Peyer's patch (tissue), 4 donors: Measurements from ENCODE around the gene C7. TPM values are rescaled to one million over a fixed set of nuclear protein-coding genes. Genes with fewer than 3 reads are reported as not detected.
"Not testable (repeated sequence)": the region's sequence is repeated elsewhere in the genome, so short reads cannot be mapped to it uniquely, and the experiment has no call there.

Experiments used
- DNase-seq, 3 donors: peaks; one replicate each; pipeline ENCODE4 v3.0.0-alpha.2; 2017 to 2019
- H3K27ac ChIP-seq, 4 donors: fragments of 200-600 bp; sonication (generic); one replicate each; pipeline ENCODE4 v1.5.1; 2016 to 2019
- H3K27me3 ChIP-seq, 2 donors: fragments of 200-600 bp; sonication (generic); one replicate each; pipeline ENCODE4 v1.5.1; 2019
- H3K36me3 ChIP-seq, 3 donors: fragments of 200-600 bp; sonication (generic); one replicate each; pipeline ENCODE4 v1.5.1; 2016 to 2019
- H3K4me1 ChIP-seq, 4 donors: fragments of 200-600 bp; sonication (generic); one replicate each; pipeline ENCODE4 v1.5.1; 2016 to 2019
- H3K4me3 ChIP-seq, 4 donors: fragments of 200-600 bp; sonication (generic); 1 replicate in 3 of 4; 2 replicates in 1 of 4; pipeline ENCODE4 v1.5.1; 2016 to 2019; ENCODE audit warnings: mild to moderate bottlenecking in 1 of 4
- H3K9me3 ChIP-seq, 4 donors: fragments of 200-600 bp; sonication (generic); one replicate each; pipeline ENCODE4 v1.5.1; 2016 to 2019; ENCODE audit warnings: mild to moderate bottlenecking in 1 of 4
- CTCF ChIP-seq, 6 experiments: fragments of 450-650 bp in 4 of 6; fragments of 200-600 bp in 2 of 6; sonication (generic) in 1 of 6; IDR thresholded peaks; one replicate each; pipeline ENCODE4 v1.5.1; 2017 to 2019; ENCODE audit warnings: antibody characterized with exemption in 6 of 6, mild to moderate bottlenecking in 3 of 6, moderate library complexity in 1 of 6
- POLR2A ChIP-seq, 2 donors: fragments of 450-650 bp; IDR thresholded peaks; one replicate each; pipeline ENCODE4 v1.5.1; 2017; ENCODE audit warnings: antibody characterized with exemption in 2 of 2, mild to moderate bottlenecking in 2 of 2, moderate library complexity in 2 of 2
- small RNA-seq, 2 donors: library from RNA; depleted of rRNA; stranded (forward); fragments of <200 nt; gene quantifications; one replicate each; pipeline ENCODE3, GENCODE V24; 2016
- total RNA-seq, 4 donors: library from RNA; depleted of rRNA; stranded (reverse); fragments of >200 nt; gene quantifications; one replicate each; pipeline ENCODE4 v1.1.0, GENCODE V29; 2016

Gene C7
- total RNA-seq, 4 donors from 2014 or later: 42.2 to 287 (median 56.4) TPM

- DNase-seq: no peak
- H3K27ac ChIP-seq: no peak overlapping the region
- no peaks in the 10 kb centered on the region for H3K36me3 ChIP-seq
- H3K27me3 ChIP-seq: no peaks in the 10 kb centered on the region
- no peak for TF ChIP-seq CTCF (IDR thresholded peaks at IDR 0.05)
- no peak for TF ChIP-seq POLR2A (IDR thresholded peaks at IDR 0.05)
- no peaks in the 10 kb centered on the region for H3K4me1 ChIP-seq
- no peaks in the 10 kb centered on the region for H3K9me3 ChIP-seq
- H3K4me3 ChIP-seq: no peak overlapping the region
Observed at GRCh38 chr5:41009232-41009631, 99.9 kb downstream of the C7 start.

- TF ChIP-seq POLR2A (IDR thresholded peaks at IDR 0.05) (no peak), CTCF (IDR thresholded peaks at IDR 0.05) (no peak)
- Histone ChIP-seq H3K27me3 (no peaks in the 10 kb centered on the region), H3K27ac (no peak overlapping the region), H3K4me1 (no peaks in the 10 kb centered on the region), H3K4me3 (no peak overlapping the region), H3K36me3 (no peaks in the 10 kb centered on the region), H3K9me3 (no peaks in the 10 kb centered on the region)
- DNase-seq: no peak
Observed at GRCh38 chr5:41010572-41010971, 101.3 kb downstream of the C7 start.

- Histone ChIP-seq H3K27ac (no peak overlapping the region), H3K27me3 (no peaks in the 10 kb centered on the region), H3K9me3 (no peaks in the 10 kb centered on the region), H3K4me1 (no peaks in the 10 kb centered on the region), H3K36me3 (no peaks in the 10 kb centered on the region), H3K4me3 (no peak overlapping the region)
- DNase-seq: no peak
- no peak for TF ChIP-seq CTCF (IDR thresholded peaks at IDR 0.05)
- no peak for TF ChIP-seq POLR2A (IDR thresholded peaks at IDR 0.05)
Observed at GRCh38 chr5:41012318-41012717, 103.0 kb downstream of the C7 start.

GRCh38 chr5:41022600-41022999 is 113.3 kb downstream of the C7 start:
- H3K27me3 ChIP-seq, DNase-seq, H3K4me3 ChIP-seq, H3K27ac ChIP-seq, H3K36me3 ChIP-seq, H3K9me3 ChIP-seq, H3K4me1 ChIP-seq: not testable (repeated sequence)

Small RNAs within 50 kb of the gene (small RNA-seq; reads per million reads assigned to genes)
- gene AC114967.1 (0 reads per million in 2 donors), gene RNU7-161P (0 reads per million in 2 donors)

Other genes starting within 250 kb of the C7 start
- gene PTGER4, start 229.6 kb upstream of the C7 start, total RNA-seq: 100 to 1,000 TPM in 3 of 4 donors, 10 to 100 TPM in 1; 47.9 to 134 (median 116) TPM
- gene TTC33, start 153.5 kb upstream of the C7 start, total RNA-seq: 10 to 100 TPM; 11.3 to 19.0 (median 14.9) TPM
- 100 to 1,000 TPM in 2 of 4 donors, 10 to 100 TPM in 2; 82.7 to 132 (median 100) TPM for gene PRKAA1, start 111.1 kb upstream of the C7 start, total RNA-seq
- gene RPL37, start 74.3 kb upstream of the C7 start, total RNA-seq: 100 to 1,000 TPM in 3 of 4 donors, 10 to 100 TPM in 1; 92.6 to 258 (median 191) TPM
- 10 to 100 TPM in 1 of 4 donors, 1 to 10 TPM in 3; 4.1 to 20.6 (median 7.1) TPM for gene CARD6, start 68.1 kb upstream of the C7 start, total RNA-seq
- not detected for gene MROH2B, start 161.8 kb downstream of the C7 start, total RNA-seq